ENCODE measurements around the gene CLRN1.

GRCh38 chr3:150951923-150952322 lies 20.6 kb downstream of the CLRN1 start:
- TF ChIP-seq, protein P1, sequence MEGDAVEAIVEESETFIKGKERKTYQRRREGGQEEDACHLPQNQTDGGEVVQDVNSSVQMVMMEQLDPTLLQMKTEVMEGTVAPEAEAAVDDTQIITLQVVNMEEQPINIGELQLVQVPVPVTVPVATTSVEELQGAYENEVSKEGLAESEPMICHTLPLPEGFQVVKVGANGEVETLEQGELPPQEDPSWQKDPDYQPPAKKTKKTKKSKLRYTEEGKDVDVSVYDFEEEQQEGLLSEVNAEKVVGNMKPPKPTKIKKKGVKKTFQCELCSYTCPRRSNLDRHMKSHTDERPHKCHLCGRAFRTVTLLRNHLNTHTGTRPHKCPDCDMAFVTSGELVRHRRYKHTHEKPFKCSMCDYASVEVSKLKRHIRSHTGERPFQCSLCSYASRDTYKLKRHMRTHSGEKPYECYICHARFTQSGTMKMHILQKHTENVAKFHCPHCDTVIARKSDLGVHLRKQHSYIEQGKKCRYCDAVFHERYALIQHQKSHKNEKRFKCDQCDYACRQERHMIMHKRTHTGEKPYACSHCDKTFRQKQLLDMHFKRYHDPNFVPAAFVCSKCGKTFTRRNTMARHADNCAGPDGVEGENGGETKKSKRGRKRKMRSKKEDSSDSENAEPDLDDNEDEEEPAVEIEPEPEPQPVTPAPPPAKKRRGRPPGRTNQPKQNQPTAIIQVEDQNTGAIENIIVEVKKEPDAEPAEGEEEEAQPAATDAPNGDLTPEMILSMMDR (IDR thresholded peaks at IDR 0.05), result no peak
- TF ChIP-seq POLR2A (IDR thresholded peaks at IDR 0.05), result no peak

Measured in adrenal gland (tissue), 5 donors.